Astrocyte of the cerebellum (primary cell): ENCODE data around the gene RFX4.

Experiments used
- DNase-seq: peaks from one replicate; pipeline ENCODE4 v3.0.0-alpha.2; 2011; ENCODE audit warnings: low read depth
- H3K4me3 ChIP-seq: 2 replicates; pipeline ENCODE4 v1.5.1; 2011; ENCODE audit warnings: mild to moderate bottlenecking, low read depth, low read length, moderate library complexity
- CTCF ChIP-seq: IDR thresholded peaks from 2 replicates; pipeline ENCODE4 v1.5.1; 2012; ENCODE audit warnings: low read length, low read depth, moderate library complexity, mild to moderate bottlenecking; ENCODE audit errors: missing control alignments
- in situ Hi-C: cut with HindIII; loops from 2 replicates; pipeline ENCODE4 v1.10.0; 2017; ENCODE audit warnings: low sequenced_read_pairs

RFX4 gene

DNA sequence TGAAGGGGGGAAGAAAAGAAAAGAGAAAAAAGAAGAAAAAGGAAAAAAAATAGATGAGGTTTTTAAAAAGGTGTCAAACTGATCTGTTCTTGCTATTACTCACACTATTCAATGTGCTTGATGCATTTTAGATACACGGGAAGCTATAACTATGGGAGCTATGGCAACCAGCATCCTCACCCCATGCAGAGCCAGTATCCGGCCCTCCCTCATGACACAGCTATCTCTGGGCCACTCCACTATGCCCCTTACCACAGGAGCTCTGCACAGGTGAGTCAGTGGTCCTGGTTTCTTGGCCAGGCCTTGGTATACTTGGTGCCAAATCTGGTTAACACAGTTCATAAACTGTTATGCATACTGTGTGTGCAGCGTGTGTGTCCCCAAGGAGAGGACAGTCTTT, 167.7 kb downstream of the RFX4 start:
- no peak for DNase-seq
- TF ChIP-seq CTCF, result no peak
- H3K4me3 ChIP-seq, result no peak overlapping the region
- in situ Hi-C loops, result no loop called here

GRCh38 chr12:106753526-106753925, 170.7 kb downstream of the RFX4 start:
- DNase-seq, result no peak
- in situ Hi-C loops, result no loop called here
- no peak overlapping the region for H3K4me3 ChIP-seq
- no peak for TF ChIP-seq CTCF

GRCh38 chr12:106754331-106754730, 171.5 kb downstream of the RFX4 start:
- no peak overlapping the region for H3K4me3 ChIP-seq
- DNase-seq, result no peak
- in situ Hi-C loops, result no loop called here
- TF ChIP-seq CTCF, result no peak

DNA sequence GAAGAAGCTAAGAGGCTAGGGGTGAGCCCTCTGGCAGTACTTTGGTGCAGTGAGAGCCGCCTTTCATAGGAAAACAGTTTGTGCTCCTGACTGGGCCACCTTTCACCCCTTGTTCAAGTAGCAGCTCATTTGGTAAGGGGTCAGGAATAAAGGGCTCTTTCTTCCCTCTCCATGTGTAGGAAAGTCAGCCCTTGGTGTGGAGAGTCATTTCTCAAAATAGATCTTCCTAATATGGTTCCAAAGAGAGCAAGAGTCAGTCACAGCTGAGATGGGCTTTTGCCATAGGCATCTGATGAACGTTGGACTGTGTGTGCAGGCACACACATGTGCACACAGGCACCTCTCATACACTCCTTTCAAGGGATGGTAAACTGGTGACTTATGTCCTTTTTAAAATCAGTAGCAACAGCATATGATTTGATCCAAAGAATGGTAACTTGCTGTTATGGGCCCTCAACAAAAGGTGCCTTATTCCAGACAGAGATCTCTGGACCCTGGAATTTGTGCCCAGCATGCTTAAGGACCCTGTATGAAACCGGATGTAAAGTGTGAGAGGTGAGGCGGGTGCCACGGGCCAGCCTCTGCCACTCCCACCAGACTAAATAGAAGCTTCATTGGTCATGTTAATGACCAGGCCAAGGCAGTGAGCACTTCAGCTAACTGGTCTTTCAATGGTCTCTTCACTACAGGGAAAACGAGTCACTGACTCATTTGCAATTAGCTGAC, 175.0 kb downstream of the RFX4 start:
- no peak for DNase-seq
- in situ Hi-C loops, result no loop called here
- H3K4me3 ChIP-seq, result no peak overlapping the region
- TF ChIP-seq CTCF, result no peak

GRCh38 chr12:106758349-106759110, 175.7 kb downstream of the RFX4 start:
- in situ Hi-C loops, result no loop called here
- TF ChIP-seq CTCF, result no peak
- DNase-seq, result no peak
- no peak overlapping the region for H3K4me3 ChIP-seq

GRCh38 chr12:106759526-106760183, 176.9 kb downstream of the RFX4 start:
- DNase-seq, result no peak
- H3K4me3 ChIP-seq, result no peak overlapping the region
- in situ Hi-C loops, result no loop called here
- TF ChIP-seq CTCF, result no peak
